ENCODE measurements around the gene RTEL1. TPM values are rescaled to one million over a fixed set of nuclear protein-coding genes. Genes with fewer than 3 reads are reported as not detected.

RTEL1 gene
- polyA plus RNA-seq, 1 of the 3 experiments (the other 2 are of a cell fraction), result 9.9 TPM

- peak overlapping the region; percentile 98 for H3K4me2 ChIP-seq
- ChIA-PET CTCF (interaction anchor here (0.7 to 1.7 kb wide), 8 partner anchors 10 to 232 kb away, joined by 3 to 9 read pairs (median 4); no protein-coding TSS in a partner anchor), POLR2A (interaction anchor here (0.8 to 1.9 kb wide), 5 partner anchors 8 to 215 kb away, joined by 3 to 7 read pairs (median 5); partner anchors contain the start of genes ARFRP1, RTEL1, TPD52L2 and ZGPAT)
- peaks cover 0 to 14% of the 10 kb centered on the region in 2 experiments; a peak in 1 of 4 replicates for H3K4me1 ChIP-seq (ENCODE audit: control insufficient read depth in 1 of 2, insufficient read depth in 2 of 2, low read depth in 1 of 2, low read length in 1 of 2)
- H3K36me3 ChIP-seq (replicated peaks in 1 of 2; ENCODE audit: control insufficient read depth in 1 of 2, insufficient read depth in 2 of 2, low read length in 1 of 2), result peaks cover 15 to 26% of the 10 kb centered on the region in 2 experiments
- no peaks in the 10 kb centered on the region for H3K27me3 ChIP-seq (ENCODE audit: insufficient read depth)
- peaks cover 18% of the 10 kb centered on the region for H3K79me2 ChIP-seq (ENCODE audit: insufficient read depth)
- no peak overlapping the region for H2AFZ ChIP-seq (ENCODE audit: low read depth)
- no peak for TF ChIP-seq RFX5 (IDR thresholded peaks at IDR 0.05; ENCODE audit: low read length)
- TF ChIP-seq MAX (IDR thresholded peaks at IDR 0.05; ENCODE audit: low read depth), result no peak
- no peak for TF ChIP-seq FOSL2 (IDR thresholded peaks at IDR 0.05; ENCODE audit: borderline replicate concordance, low read depth)
- TF ChIP-seq REST (IDR thresholded peaks at IDR 0.05; ENCODE audit: low read depth, low read length), result no peak
- no peak for TF ChIP-seq USF2 (IDR thresholded peaks at IDR 0.05; ENCODE audit: borderline replicate concordance, low read depth, low read length)
- TF ChIP-seq NFIC (IDR thresholded peaks at IDR 0.05; ENCODE audit: borderline replicate concordance), result no peak
- no peak for TF ChIP-seq IRF3 (IDR thresholded peaks at IDR 0.05; ENCODE audit: low read depth, low read length)
- TF ChIP-seq ZBTB33 (IDR thresholded peaks at IDR 0.05; ENCODE audit: borderline replicate concordance, low read depth), result no peak
- TF ChIP-seq TEAD4 (IDR thresholded peaks at IDR 0.05; ENCODE audit: borderline replicate concordance, insufficient read depth), result no peak
- TF ChIP-seq GATA2 (CRISPR knock-in tag; IDR thresholded peaks at IDR 0.05), result no peak
- TF ChIP-seq NRF1 (IDR thresholded peaks at IDR 0.05; ENCODE audit: low read depth, low read length), result no peak
- no peak for TF ChIP-seq ELF1 (IDR thresholded peaks at IDR 0.05)
- no peak for TF ChIP-seq CTCF (IDR thresholded peaks at IDR 0.05)
- H3K9ac ChIP-seq, result peak overlapping the region; percentile 92; the same call in 1 of the 2 replicates
- no peaks in the 10 kb centered on the region for H3K9me2 ChIP-seq
- H3K9me3 ChIP-seq, result no peaks in the 10 kb centered on the region
- peak overlapping the region; percentile 72 to 96; a peak in 3 of 4 replicates for H3K27ac ChIP-seq (ENCODE audit: low read depth in 2 of 2, low read length in 1 of 2)
- peaks cover 17% of the 10 kb centered on the region for H3F3A ChIP-seq (replicated peaks; ENCODE audit: insufficient read depth)
- DNase-seq, result no peak
- peak overlapping the region; percentile 81 to 95 for H3K4me3 ChIP-seq (ENCODE audit: low read depth in 2 of 2, low read length in 1 of 2)
- peaks cover 16% of the 10 kb centered on the region for H4K20me1 ChIP-seq (ENCODE audit: insufficient read depth)
- WGBS (ENCODE audit: low lambda C conversion rate), result 81% methylated on average over 18 of the region's 30 CpGs
These were observed 83.7 kb downstream of the RTEL1 start for GRCh38 chr20:63741676-63742380.

Data from SK-N-SH (cell line).